Activated CD8-positive, alpha-beta memory T cell treated with anti-CD3 and anti-CD28 coated beads, Interleukin-2, amount 50 U/mL, for 1 hour (primary cell): ENCODE results near the gene CAMK2B.

Experiments
- DNase-seq: peaks from one replicate; pipeline ENCODE4 v3.0.0-alpha.2; 2020; ENCODE audit errors: extremely low read depth

The CAMK2B gene

GRCh38 chr7:44329888-44330287 lies 4.5 kb upstream of the CAMK2B start:
- DNase-seq: no peak

GRCh38 chr7:44329081-44329480 lies 3.7 kb upstream of the CAMK2B start:
- DNase-seq: no peak

GRCh38 chr7:44327981-44328380 lies 2.6 kb upstream of the CAMK2B start:
- no peak for DNase-seq

- DNase-seq: no peak
Observed at GRCh38 chr7:44326261-44327125, 1.1 kb upstream of the CAMK2B start.

GRCh38 chr7:44325811-44326241 lies 432 bp upstream of the CAMK2B start:
- no peak for DNase-seq

GRCh38 chr7:44324481-44325200 lies 753 bp downstream of the CAMK2B start:
- no peak for DNase-seq

GRCh38 chr7:44324204-44324480 lies 1.3 kb downstream of the CAMK2B start:
- no peak for DNase-seq

- DNase-seq: no peak
Observed at GRCh38 chr7:44323381-44324203, 1.8 kb downstream of the CAMK2B start.

- no peak for DNase-seq
Observed at GRCh38 chr7:44322631-44323363, 2.6 kb downstream of the CAMK2B start.

- DNase-seq: no peak
Observed at GRCh38 chr7:44321796-44322195, 3.6 kb downstream of the CAMK2B start.

- no peak for DNase-seq
Observed at GRCh38 chr7:44320794-44321371, 4.5 kb downstream of the CAMK2B start.

GRCh38 chr7:44320141-44320540 lies 5.3 kb downstream of the CAMK2B start:
- DNase-seq: no peak

GRCh38 chr7:44318332-44318731 lies 7.1 kb downstream of the CAMK2B start:
- no peak for DNase-seq

GRCh38 chr7:44315301-44315903 lies 10.0 kb downstream of the CAMK2B start:
- no peak for DNase-seq

- no peak for DNase-seq
Observed at GRCh38 chr7:44313621-44314031, 11.8 kb downstream of the CAMK2B start.

GRCh38 chr7:44313016-44313415 lies 12.4 kb downstream of the CAMK2B start:
- no peak for DNase-seq

- DNase-seq: no peak
Observed at GRCh38 chr7:44311561-44312495, 13.6 kb downstream of the CAMK2B start.

GRCh38 chr7:44310221-44310848 lies 15.1 kb downstream of the CAMK2B start:
- no peak for DNase-seq
